OCI-LY3 (cell line): ENCODE measurements around the gene WNT7B.

Experiments
- H2AFZ ChIP-seq: fragments of 200-600, 300-600 bp; shearing (Covaris generic); 2 replicates; pipeline ENCODE4 v1.6.0; 2014; ENCODE audit warnings: antibody characterized with exemption, low read depth, low read length
- H3K27ac ChIP-seq: fragments of 200-600, 300-600 bp; sonication (generic); 2 replicates; pipeline ENCODE4 v1.5.1; 2014; ENCODE audit warnings: mild to moderate bottlenecking, low read length, moderate library complexity, mixed read lengths
- H3K27me3 ChIP-seq: fragments of 200-600, 300-600 bp; sonication (generic); 2 replicates; pipeline ENCODE4 v1.6.1; 2014; ENCODE audit warnings: low read depth, low read length, mixed read lengths
- H3K36me3 ChIP-seq: fragments of 200-600, 300-600 bp; sonication (generic); replicated peaks from 2 replicates; pipeline ENCODE3; 2014; ENCODE audit warnings: low read depth, low read length, mixed read lengths
- H3K4me1 ChIP-seq: fragments of 300-600, 200-600 bp; sonication (generic); 2 replicates; pipeline ENCODE4 v1.6.1; 2014; ENCODE audit warnings: low read length, mixed read lengths
- H3K4me2 ChIP-seq: fragments of 200-600, 300-600 bp; sonication (generic); 2 replicates; pipeline ENCODE4 v1.6.1; 2014; ENCODE audit warnings: low read length, mixed read lengths
- H3K4me3 ChIP-seq: fragments of 300-600, 200-600 bp; sonication (generic); 2 replicates; pipeline ENCODE4 v1.5.1; 2014; ENCODE audit warnings: antibody characterized with exemption, mild to moderate bottlenecking, low read length, moderate library complexity
- H3K79me2 ChIP-seq: fragments of 300-600, 200-600 bp; shearing (Covaris generic); 2 replicates; pipeline ENCODE4 v1.6.1; 2014; ENCODE audit warnings: mild to moderate bottlenecking, low read length, mixed read lengths
- H3K9ac ChIP-seq: fragments of 300-600, 200-600 bp; shearing (Covaris generic); 2 replicates; pipeline ENCODE4 v1.6.0; 2014; ENCODE audit warnings: mild to moderate bottlenecking, low read length, moderate library complexity
- H3K9me3 ChIP-seq: fragments of 200-600, 300-600 bp; shearing (Covaris generic); 2 replicates; pipeline ENCODE4 v1.6.1; 2014; ENCODE audit warnings: low read length, mixed read lengths; ENCODE audit not compliant: insufficient read depth
- H4K20me1 ChIP-seq: fragments of 200-600, 300-600 bp; sonication (generic); 2 replicates; pipeline ENCODE4 v1.6.1; 2016; ENCODE audit warnings: low read length, mixed read lengths; ENCODE audit not compliant: insufficient read depth
- CTCF ChIP-seq: fragments of 200-600, 300-600 bp; sonication (generic); IDR thresholded peaks from 2 replicates; pipeline ENCODE4 v1.5.1; 2014; ENCODE audit warnings: antibody characterized with exemption, low read length, low read depth
- EZH2phosphoT487 ChIP-seq: fragments of 200-600 bp; shearing (Covaris generic); IDR thresholded peaks from 2 replicates; pipeline ENCODE4 v1.6.1; 2018; ENCODE audit warnings: antibody characterized with exemption, mixed run types, low read depth

The WNT7B gene

GRCh38 chr22:45976254-45977002 is 534 bp downstream of the WNT7B start:
- Histone ChIP-seq H3K27ac (no peak overlapping the region), H3K4me2 (no peak overlapping the region), H4K20me1 (no peaks in the 10 kb centered on the region), H3K9ac (no peak overlapping the region), H3K27me3 (peaks cover 5% of the 10 kb centered on the region; the same call in 1 of the 2 replicates), H3K9me3 (no peaks in the 10 kb centered on the region), H3K36me3 (no peaks in the 10 kb centered on the region), H3K4me1 (peaks cover 7% of the 10 kb centered on the region), H3K79me2 (no peaks in the 10 kb centered on the region), H2AFZ (no peak overlapping the region), H3K4me3 (no peak overlapping the region)
- TF ChIP-seq CTCF: no peak
- TF ChIP-seq EZH2phosphoT487: no peak

DNA sequence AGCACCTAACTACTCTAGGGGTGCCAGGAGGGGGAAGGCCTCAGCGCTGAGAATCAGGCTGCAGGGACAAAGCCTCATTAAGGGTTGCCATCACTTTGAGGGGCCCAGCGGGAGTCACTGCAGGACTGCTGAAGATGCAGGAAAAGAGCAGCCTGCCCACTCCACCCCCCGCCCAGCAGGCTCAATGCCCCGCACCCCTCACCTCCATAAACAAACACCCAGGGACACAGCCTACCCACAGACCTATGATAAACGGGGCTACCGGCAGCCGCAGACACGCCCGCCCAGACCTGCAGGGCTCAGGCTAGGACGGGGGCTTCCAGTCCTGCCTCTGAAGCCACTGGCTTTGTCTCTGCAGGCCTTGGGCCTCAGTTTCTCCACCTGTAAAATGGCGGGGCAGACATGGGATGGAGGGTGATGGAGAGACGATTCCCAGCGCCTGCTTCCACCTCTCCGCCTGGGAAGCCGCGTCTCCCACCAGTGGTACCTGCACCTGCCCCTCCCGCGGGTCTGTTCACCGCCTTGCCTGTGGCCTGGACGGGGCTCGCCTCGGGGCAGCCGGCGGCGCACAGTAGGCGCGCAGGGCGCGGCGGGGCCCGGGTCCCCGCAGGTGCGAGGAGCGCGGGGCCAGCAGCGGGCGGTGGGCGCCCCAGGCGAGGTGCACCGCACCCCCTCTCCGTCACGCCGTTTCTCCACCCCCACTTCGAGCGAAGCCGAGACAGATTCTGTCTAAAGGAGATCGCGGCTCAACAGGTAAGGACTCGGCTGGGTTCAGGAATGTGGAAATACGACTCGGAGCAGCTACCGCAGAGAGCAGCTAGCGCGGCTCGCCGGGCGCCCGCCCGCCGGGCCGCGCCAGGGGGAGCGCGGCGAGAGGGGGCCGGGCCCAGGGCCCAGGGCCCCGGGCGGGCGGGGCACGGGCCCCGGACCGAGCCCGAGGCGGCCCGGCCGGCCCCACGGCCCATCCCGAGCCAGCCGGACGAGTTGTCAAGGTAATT is 1.5 kb downstream of the WNT7B start:
- Histone ChIP-seq H3K27ac (no peak overlapping the region), H3K9ac (no peak overlapping the region), H4K20me1 (no peaks in the 10 kb centered on the region), H3K4me2 (no peak overlapping the region), H3K4me1 (peaks cover 7% of the 10 kb centered on the region), H2AFZ (no peak overlapping the region), H3K4me3 (no peak overlapping the region), H3K27me3 (peaks cover 5% of the 10 kb centered on the region; the same call in 1 of the 2 replicates), H3K36me3 (no peaks in the 10 kb centered on the region), H3K79me2 (no peaks in the 10 kb centered on the region), H3K9me3 (no peaks in the 10 kb centered on the region)
- TF ChIP-seq CTCF: no peak
- no peak for TF ChIP-seq EZH2phosphoT487

DNA sequence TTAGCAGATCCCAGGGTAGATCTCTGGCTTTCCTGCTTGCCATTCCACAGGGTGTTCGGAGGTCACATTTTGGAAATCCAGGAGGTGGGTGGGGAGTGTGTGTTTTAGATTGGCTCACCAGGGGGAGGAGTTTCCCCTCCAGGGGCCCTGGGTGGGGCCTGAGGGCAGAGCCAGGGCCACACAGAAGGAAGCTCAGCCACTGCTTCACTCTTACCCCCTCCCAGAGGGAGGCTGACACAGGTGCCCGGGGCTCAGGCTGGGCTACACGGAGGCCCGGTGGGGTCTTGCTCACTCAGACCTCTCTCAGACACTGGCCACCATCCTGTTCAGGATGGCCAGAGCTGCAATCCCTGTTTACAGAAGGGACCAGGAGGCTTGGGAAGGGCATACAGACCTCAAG is 2.5 kb downstream of the WNT7B start:
- TF ChIP-seq EZH2phosphoT487 (no peak), CTCF (no peak)
- Histone ChIP-seq H3K9ac (no peak overlapping the region), H3K27me3 (peaks cover 5% of the 10 kb centered on the region; the same call in 1 of the 2 replicates), H3K4me3 (no peak overlapping the region), H2AFZ (no peak overlapping the region), H3K79me2 (no peaks in the 10 kb centered on the region), H4K20me1 (no peaks in the 10 kb centered on the region), H3K4me1 (peaks cover 7% of the 10 kb centered on the region), H3K27ac (no peak overlapping the region), H3K4me2 (no peak overlapping the region), H3K9me3 (no peaks in the 10 kb centered on the region), H3K36me3 (no peaks in the 10 kb centered on the region)

- H3K36me3 ChIP-seq: no peaks in the 10 kb centered on the region
- H3K27ac ChIP-seq: no peak overlapping the region
- H3K27me3 ChIP-seq: peaks cover 4% of the 10 kb centered on the region; the same call in 1 of the 2 replicates
- no peaks in the 10 kb centered on the region for H4K20me1 ChIP-seq
- no peak overlapping the region for H3K4me2 ChIP-seq
- no peaks in the 10 kb centered on the region for H3K79me2 ChIP-seq
- H3K9me3 ChIP-seq: no peaks in the 10 kb centered on the region
- H3K4me3 ChIP-seq: no peak overlapping the region
- no peak overlapping the region for H3K9ac ChIP-seq
- H3K4me1 ChIP-seq: no peaks in the 10 kb centered on the region
- TF ChIP-seq EZH2phosphoT487 (no peak), CTCF (no peak)
- H2AFZ ChIP-seq: no peak overlapping the region
These were observed 4.1 kb downstream of the WNT7B start for GRCh38 chr22:45972889-45973253.
